ENCODE measurements around the gene SYT7.

DNA sequence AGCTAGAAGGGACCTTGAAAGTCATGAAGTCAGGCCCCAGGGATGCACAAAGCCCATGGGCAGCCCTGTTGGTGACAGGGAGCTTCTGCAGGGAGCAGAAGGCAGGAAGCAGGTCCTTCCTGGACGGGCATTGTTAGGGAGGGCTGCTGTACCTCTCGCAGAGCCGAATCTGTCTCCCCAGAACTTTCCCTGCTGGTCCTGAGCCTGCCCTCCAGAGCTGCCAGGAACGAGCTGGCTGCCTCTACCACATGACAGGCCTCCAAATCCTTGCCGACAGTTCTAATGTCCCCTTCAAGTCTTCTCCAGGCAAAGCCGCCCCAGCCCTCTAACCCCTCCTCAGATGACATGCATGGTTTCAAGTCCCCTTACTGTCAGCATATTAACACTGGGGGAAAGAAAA, 20.1 kb downstream of the SYT7 start:
- TF ChIP-seq, protein P1, sequence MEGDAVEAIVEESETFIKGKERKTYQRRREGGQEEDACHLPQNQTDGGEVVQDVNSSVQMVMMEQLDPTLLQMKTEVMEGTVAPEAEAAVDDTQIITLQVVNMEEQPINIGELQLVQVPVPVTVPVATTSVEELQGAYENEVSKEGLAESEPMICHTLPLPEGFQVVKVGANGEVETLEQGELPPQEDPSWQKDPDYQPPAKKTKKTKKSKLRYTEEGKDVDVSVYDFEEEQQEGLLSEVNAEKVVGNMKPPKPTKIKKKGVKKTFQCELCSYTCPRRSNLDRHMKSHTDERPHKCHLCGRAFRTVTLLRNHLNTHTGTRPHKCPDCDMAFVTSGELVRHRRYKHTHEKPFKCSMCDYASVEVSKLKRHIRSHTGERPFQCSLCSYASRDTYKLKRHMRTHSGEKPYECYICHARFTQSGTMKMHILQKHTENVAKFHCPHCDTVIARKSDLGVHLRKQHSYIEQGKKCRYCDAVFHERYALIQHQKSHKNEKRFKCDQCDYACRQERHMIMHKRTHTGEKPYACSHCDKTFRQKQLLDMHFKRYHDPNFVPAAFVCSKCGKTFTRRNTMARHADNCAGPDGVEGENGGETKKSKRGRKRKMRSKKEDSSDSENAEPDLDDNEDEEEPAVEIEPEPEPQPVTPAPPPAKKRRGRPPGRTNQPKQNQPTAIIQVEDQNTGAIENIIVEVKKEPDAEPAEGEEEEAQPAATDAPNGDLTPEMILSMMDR (IDR thresholded peaks at IDR 0.05; ENCODE audit: borderline replicate concordance, extremely low read depth, low read length, poor library complexity, severe bottlenecking), result no peak
- no peak for TF ChIP-seq EZH2 (IDR thresholded peaks at IDR 0.05; ENCODE audit: borderline replicate concordance, low read depth, low read length, severe bottlenecking)

All from DND-41 (cell line).